ENCODE measurements around the gene NOX1. TPM values are rescaled to one million over a fixed set of nuclear protein-coding genes. Genes with fewer than 3 reads are reported as not detected.
A peak's percentile ranks its signal among the peaks of the same experiment; 100 is the strongest.

Gene NOX1
- total and polyA plus RNA-seq, 3 experiments from 2014 or later: not detected

DNA sequence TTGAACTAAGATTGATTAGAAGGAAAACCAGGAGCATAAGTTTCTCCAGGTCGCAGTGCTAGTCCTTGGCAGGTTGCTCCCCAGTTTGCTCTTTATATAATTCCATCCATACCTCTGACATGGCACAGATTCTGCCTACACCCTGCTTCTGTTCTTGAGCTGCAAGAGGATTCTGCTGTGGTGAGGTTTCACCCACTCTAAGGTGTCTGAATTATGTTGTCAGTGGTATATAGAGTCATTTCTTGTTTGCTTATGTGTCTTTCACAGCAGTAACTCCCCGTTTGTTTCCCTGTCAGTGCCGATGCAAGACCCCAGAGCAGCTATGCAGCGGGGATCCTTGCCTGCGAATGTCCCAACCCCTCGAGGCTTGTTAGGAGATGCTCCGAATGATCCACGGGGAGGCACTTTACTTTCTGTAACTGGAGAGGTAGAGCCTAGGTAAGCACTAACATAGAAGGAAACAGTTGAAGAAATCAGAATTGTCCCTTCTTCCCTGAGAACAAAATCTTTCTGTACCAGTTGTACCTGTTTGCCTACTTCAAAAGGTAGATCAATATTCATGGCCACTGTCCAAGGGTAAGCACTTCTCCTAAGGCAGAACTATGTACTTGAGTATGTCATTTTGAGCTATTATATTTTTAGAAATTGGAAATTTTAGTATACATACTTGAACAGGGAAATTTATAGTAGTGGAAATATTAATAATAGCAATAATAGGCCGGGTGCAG lies 42.8 kb downstream of the NOX1 start:
- no peaks in the 10 kb centered on the region for H3K27me3 ChIP-seq (ENCODE audit: insufficient read depth, low read length, poor library complexity, severe bottlenecking)
- no peak overlapping the region for H3K4me3 ChIP-seq (ENCODE audit: low read length)
- POLR2A ChIA-PET: no interaction called here
- no peak overlapping the region for H3K27ac ChIP-seq (ENCODE audit: low read depth, low read length)
- peaks cover 8 to 25% (median 22%) of the 10 kb centered on the region in 3 donors for H3K4me1 Mint-ChIP-seq
- no peak for DNase-seq
- no peaks in the 10 kb centered on the region for H3K9me3 ChIP-seq (ENCODE audit: low read length)
- no peaks in the 10 kb centered on the region for H3K9me3 Mint-ChIP-seq
- H3K27me3 Mint-ChIP-seq: peaks cover 0 to 3% of the 10 kb centered on the region in 2 donors
- peak overlapping the region in 6 of 8 donors; percentile 64 to 94 (median 84) for H3K27ac Mint-ChIP-seq
- CTCF ChIA-PET: no interaction called here
- H3K4me1 ChIP-seq (ENCODE audit: insufficient read depth, low read length): peaks cover 10% of the 10 kb centered on the region
- H3K4me3 Mint-ChIP-seq: no peak overlapping the region
- peaks cover 4 to 74% (median 23%) of the 10 kb centered on the region in 3 donors for H3K36me3 Mint-ChIP-seq
- H3K36me3 ChIP-seq (ENCODE audit: insufficient read depth, low read length): peaks cover 32% of the 10 kb centered on the region

GRCh38 chrX:100830547-100830946 lies 43.6 kb downstream of the NOX1 start:
- H3K4me3 Mint-ChIP-seq: peak overlapping the region in 6 of 7 donors; percentile 16 to 62 (median 56)
- no peak for DNase-seq
- peaks cover 10% of the 10 kb centered on the region for H3K4me1 ChIP-seq (ENCODE audit: insufficient read depth, low read length)
- peaks cover 8 to 25% (median 22%) of the 10 kb centered on the region in 3 donors for H3K4me1 Mint-ChIP-seq
- POLR2A ChIA-PET: no interaction called here
- peaks cover 32% of the 10 kb centered on the region for H3K36me3 ChIP-seq (ENCODE audit: insufficient read depth, low read length)
- H3K27me3 ChIP-seq (ENCODE audit: insufficient read depth, low read length, poor library complexity, severe bottlenecking): no peaks in the 10 kb centered on the region
- H3K4me3 ChIP-seq (ENCODE audit: low read length): no peak overlapping the region
- peaks cover 0 to 3% of the 10 kb centered on the region in 2 donors for H3K27me3 Mint-ChIP-seq
- H3K9me3 Mint-ChIP-seq: no peaks in the 10 kb centered on the region
- H3K36me3 Mint-ChIP-seq: peaks cover 4 to 77% (median 21%) of the 10 kb centered on the region in 3 donors
- CTCF ChIA-PET: no interaction called here
- H3K27ac ChIP-seq (ENCODE audit: low read depth, low read length): no peak overlapping the region
- H3K9me3 ChIP-seq (ENCODE audit: low read length): no peaks in the 10 kb centered on the region
- peak overlapping the region; percentile 77 to 95 (median 88) for H3K27ac Mint-ChIP-seq

GRCh38 chrX:100830143-100830542 lies 44.0 kb downstream of the NOX1 start:
- Histone ChIP-seq H3K4me3 (ENCODE audit: low read length) (no peak overlapping the region), H3K27ac (ENCODE audit: low read depth, low read length) (no peak overlapping the region), H3K9me3 (ENCODE audit: low read length) (no peaks in the 10 kb centered on the region), H3K27me3 (ENCODE audit: insufficient read depth, low read length, poor library complexity, severe bottlenecking) (no peaks in the 10 kb centered on the region), H3K36me3 (ENCODE audit: insufficient read depth, low read length) (peaks cover 32% of the 10 kb centered on the region), H3K4me1 (ENCODE audit: insufficient read depth, low read length) (peaks cover 10% of the 10 kb centered on the region)
- no peaks in the 10 kb centered on the region for H3K9me3 Mint-ChIP-seq
- no peak for DNase-seq
- ChIA-PET POLR2A (no interaction called here), CTCF (no interaction called here)
- H3K4me1 Mint-ChIP-seq: peaks cover 8 to 25% (median 22%) of the 10 kb centered on the region in 3 donors
- peak overlapping the region in 4 of 7 donors; percentile 9 to 62 (median 32) for H3K4me3 Mint-ChIP-seq
- peak overlapping the region; percentile 77 to 95 (median 90) for H3K27ac Mint-ChIP-seq
- H3K27me3 Mint-ChIP-seq: peaks cover 0 to 3% of the 10 kb centered on the region in 2 donors
- peaks cover 4 to 79% (median 21%) of the 10 kb centered on the region in 3 donors for H3K36me3 Mint-ChIP-seq

GRCh38 chrX:100829730-100830129 lies 44.4 kb downstream of the NOX1 start:
- ChIA-PET CTCF (no interaction called here), POLR2A (interaction anchor here (1.1 kb wide), 1 partner anchor 9 kb away, joined by 4 read pairs; the partner anchor contains the start of gene CSTF2)
- peak in 1 of 5 donors; percentile 20 for DNase-seq
- Histone ChIP-seq H3K36me3 (ENCODE audit: insufficient read depth, low read length) (peaks cover 32% of the 10 kb centered on the region), H3K4me1 (ENCODE audit: insufficient read depth, low read length) (peaks cover 10% of the 10 kb centered on the region), H3K4me3 (ENCODE audit: low read length) (no peak overlapping the region), H3K9me3 (ENCODE audit: low read length) (no peaks in the 10 kb centered on the region), H3K27ac (ENCODE audit: low read depth, low read length) (peak overlapping the region; percentile 1), H3K27me3 (ENCODE audit: insufficient read depth, low read length, poor library complexity, severe bottlenecking) (no peaks in the 10 kb centered on the region)
- H3K9me3 Mint-ChIP-seq: no peaks in the 10 kb centered on the region
- peaks cover 8 to 25% (median 22%) of the 10 kb centered on the region in 3 donors for H3K4me1 Mint-ChIP-seq
- peaks cover 0 to 3% of the 10 kb centered on the region in 2 donors for H3K27me3 Mint-ChIP-seq
- H3K36me3 Mint-ChIP-seq: peaks cover 4 to 81% (median 22%) of the 10 kb centered on the region in 3 donors
- H3K27ac Mint-ChIP-seq: peak overlapping the region; percentile 77 to 95 (median 90)
- peak overlapping the region in 4 of 7 donors; percentile 9 to 62 (median 32) for H3K4me3 Mint-ChIP-seq

DNA sequence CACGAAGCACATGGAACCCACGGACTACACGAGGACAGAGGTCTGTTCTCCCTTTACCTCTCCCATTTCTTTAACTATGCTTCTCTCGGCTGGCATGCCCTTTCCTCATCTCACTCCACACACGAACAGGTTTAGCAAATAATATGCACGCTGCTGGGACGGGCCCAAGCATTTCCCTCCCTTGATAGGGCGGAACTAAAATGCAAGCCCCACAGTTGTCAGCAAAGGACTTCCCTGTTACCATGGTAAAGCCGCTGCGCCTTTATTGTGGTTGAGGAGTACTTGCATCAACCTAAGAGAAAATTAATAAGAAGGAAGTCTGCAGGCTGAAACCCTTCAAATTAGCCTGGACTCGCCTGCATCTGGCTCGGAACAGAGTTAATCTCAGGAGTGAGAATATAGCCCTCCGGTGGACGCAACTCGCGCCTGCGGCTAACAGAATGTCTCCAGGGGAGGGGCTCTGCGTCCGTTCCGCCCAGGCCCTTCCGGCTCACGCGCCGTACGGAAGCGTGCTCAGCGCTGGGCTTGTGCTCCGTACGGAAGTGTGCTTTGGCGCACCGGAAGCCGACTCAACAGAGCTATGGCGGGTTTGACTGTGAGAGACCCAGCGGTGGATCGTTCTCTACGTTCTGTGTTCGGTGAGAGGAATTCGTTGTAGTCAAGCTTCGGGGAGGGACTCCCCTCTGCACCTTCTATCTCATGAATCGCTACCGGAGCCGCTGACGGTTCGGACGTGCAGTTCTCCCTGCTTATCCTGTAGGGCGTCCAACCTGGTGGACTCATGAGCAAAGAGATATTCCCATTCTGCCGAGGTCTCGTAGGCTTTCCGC lies 54.1 kb downstream of the NOX1 start, which contains the start of gene CSTF2:
TSS of gene CSTF2 (plus strand) at position 555 of the 830 bp plus-strand sequence. CDS start at position 581, 26 bp downstream.
- peaks cover 8% of the 10 kb centered on the region for H3K36me3 ChIP-seq (ENCODE audit: insufficient read depth, low read length)
- no peaks in the 10 kb centered on the region for H3K9me3 Mint-ChIP-seq
- CTCF ChIA-PET: no interaction called here
- peaks cover 0 to 38% (median 5%) of the 10 kb centered on the region in 3 donors for H3K36me3 Mint-ChIP-seq
- H3K4me1 Mint-ChIP-seq: peaks cover 6 to 15% (median 8%) of the 10 kb centered on the region in 3 donors
- peak within 1 kb of the TSS; percentile 83 to 91 (median 84) for H3K4me3 Mint-ChIP-seq
- peak within 1 kb of the TSS; percentile 91 for H3K4me3 ChIP-seq (ENCODE audit: low read length)
- peak; percentile 64 to 86 (median 80) for DNase-seq
- peaks cover 6 to 10% of the 10 kb centered on the region in 2 donors for H3K27me3 Mint-ChIP-seq
- POLR2A ChIA-PET: interaction anchor here (0.6 to 1.1 kb wide), 2 partner anchors 9 to 278 kb away, joined by 3 to 4 read pairs; partner anchors contain the start of gene CENPI
- H3K27ac ChIP-seq (ENCODE audit: low read depth, low read length): peak within 1 kb of the TSS; percentile 89
- no peaks in the 10 kb centered on the region for H3K27me3 ChIP-seq (ENCODE audit: insufficient read depth, low read length, poor library complexity, severe bottlenecking)
- H3K27ac Mint-ChIP-seq: peak within 1 kb of the TSS; percentile 64 to 96 (median 93)
- no peaks in the 10 kb centered on the region for H3K4me1 ChIP-seq (ENCODE audit: insufficient read depth, low read length)
- H3K9me3 ChIP-seq (ENCODE audit: low read length): no peaks in the 10 kb centered on the region

GRCh38 chrX:100819534-100819836 lies 54.7 kb downstream of the NOX1 start:
- peak overlapping the region; percentile 4 to 96 (median 93) for H3K27ac Mint-ChIP-seq
- peak overlapping the region; percentile 83 to 91 (median 84) for H3K4me3 Mint-ChIP-seq
- peaks cover 0 to 33% (median 4%) of the 10 kb centered on the region in 3 donors for H3K36me3 Mint-ChIP-seq
- DNase-seq: no peak
- H3K4me1 ChIP-seq (ENCODE audit: insufficient read depth, low read length): no peaks in the 10 kb centered on the region
- no peaks in the 10 kb centered on the region for H3K27me3 ChIP-seq (ENCODE audit: insufficient read depth, low read length, poor library complexity, severe bottlenecking)
- peaks cover 6 to 15% (median 8%) of the 10 kb centered on the region in 3 donors for H3K4me1 Mint-ChIP-seq
- peaks cover 6 to 14% of the 10 kb centered on the region in 2 donors for H3K27me3 Mint-ChIP-seq
- CTCF ChIA-PET: no interaction called here
- no peaks in the 10 kb centered on the region for H3K9me3 Mint-ChIP-seq
- H3K36me3 ChIP-seq (ENCODE audit: insufficient read depth, low read length): peaks cover 8% of the 10 kb centered on the region
- H3K4me3 ChIP-seq (ENCODE audit: low read length): peak overlapping the region; percentile 91
- POLR2A ChIA-PET: no interaction called here
- no peaks in the 10 kb centered on the region for H3K9me3 ChIP-seq (ENCODE audit: low read length)
- H3K27ac ChIP-seq (ENCODE audit: low read depth, low read length): peak overlapping the region; percentile 89

GRCh38 chrX:100817340-100817739 lies 56.8 kb downstream of the NOX1 start:
- H3K4me3 Mint-ChIP-seq: no peak overlapping the region
- no peak for DNase-seq
- peaks cover 6 to 15% (median 8%) of the 10 kb centered on the region in 3 donors for H3K4me1 Mint-ChIP-seq
- ChIA-PET POLR2A (no interaction called here), CTCF (interaction anchor here (1.2 kb wide), 1 partner anchor 49 kb away, joined by 3 read pairs; no protein-coding TSS in a partner anchor)
- Histone ChIP-seq H3K27ac (ENCODE audit: low read depth, low read length) (no peak overlapping the region), H3K4me1 (ENCODE audit: insufficient read depth, low read length) (no peaks in the 10 kb centered on the region), H3K27me3 (ENCODE audit: insufficient read depth, low read length, poor library complexity, severe bottlenecking) (no peaks in the 10 kb centered on the region), H3K4me3 (ENCODE audit: low read length) (no peak overlapping the region), H3K36me3 (ENCODE audit: insufficient read depth, low read length) (no peaks in the 10 kb centered on the region), H3K9me3 (ENCODE audit: low read length) (no peaks in the 10 kb centered on the region)
- H3K36me3 Mint-ChIP-seq: peaks cover 0 to 15% (median 0%) of the 10 kb centered on the region in 3 donors
- no peak overlapping the region for H3K27ac Mint-ChIP-seq
- no peaks in the 10 kb centered on the region for H3K9me3 Mint-ChIP-seq
- H3K27me3 Mint-ChIP-seq: peaks cover 10 to 29% of the 10 kb centered on the region in 2 donors

Measured in CD8-positive, alpha-beta memory T cell (primary cell).